ENCODE measurements around the gene ANKS1B.

The ANKS1B gene

GRCh38 chr12:99176871-99177270, 807.9 kb downstream of the ANKS1B start:
- DNase-seq (ENCODE audit: low read depth), result no peak

- DNase-seq (ENCODE audit: low read depth), result no peak
Measured at GRCh38 chr12:99170461-99170860, 814.3 kb downstream of the ANKS1B start.

- DNase-seq (ENCODE audit: low read depth), result no peak
Measured at GRCh38 chr12:99170037-99170436, 814.7 kb downstream of the ANKS1B start.

- DNase-seq (ENCODE audit: low read depth), result no peak
Measured at GRCh38 chr12:99157946-99158345, 826.8 kb downstream of the ANKS1B start.

- no peak for DNase-seq (ENCODE audit: low read depth)
Measured at GRCh38 chr12:99154983-99155336, 829.8 kb downstream of the ANKS1B start.

GRCh38 chr12:99154216-99154982, 830.3 kb downstream of the ANKS1B start:
- DNase-seq (ENCODE audit: low read depth), result no peak

GRCh38 chr12:99153293-99153692, 831.4 kb downstream of the ANKS1B start:
- no peak for DNase-seq (ENCODE audit: low read depth)

GRCh38 chr12:99152337-99152736, 832.4 kb downstream of the ANKS1B start:
- no peak for DNase-seq (ENCODE audit: low read depth)

- no peak for DNase-seq (ENCODE audit: low read depth)
Measured at GRCh38 chr12:99151744-99152143, 833.0 kb downstream of the ANKS1B start.

GRCh38 chr12:99147130-99147529, 837.6 kb downstream of the ANKS1B start:
- no peak for DNase-seq (ENCODE audit: low read depth)

- no peak for DNase-seq (ENCODE audit: low read depth)
Measured at GRCh38 chr12:99146730-99147129, 838.0 kb downstream of the ANKS1B start.

- no peak for DNase-seq (ENCODE audit: low read depth)
Measured at GRCh38 chr12:99146185-99146584, 838.6 kb downstream of the ANKS1B start.

- DNase-seq (ENCODE audit: low read depth), result no peak
Measured at GRCh38 chr12:99142651-99143050, 842.1 kb downstream of the ANKS1B start.

GRCh38 chr12:99140017-99140720, 844.6 kb downstream of the ANKS1B start:
- no peak for DNase-seq (ENCODE audit: low read depth)

GRCh38 chr12:99138393-99138792, 846.3 kb downstream of the ANKS1B start:
- DNase-seq (ENCODE audit: low read depth), result no peak

GRCh38 chr12:99137124-99137855, 847.4 kb downstream of the ANKS1B start:
- DNase-seq (ENCODE audit: low read depth), result no peak

- no peak for DNase-seq (ENCODE audit: low read depth)
Measured at GRCh38 chr12:99136516-99136915, 848.2 kb downstream of the ANKS1B start.

- DNase-seq (ENCODE audit: low read depth), result no peak
Measured at GRCh38 chr12:99135376-99135775, 849.4 kb downstream of the ANKS1B start.

GRCh38 chr12:99133401-99133800, 851.3 kb downstream of the ANKS1B start:
- DNase-seq (ENCODE audit: low read depth), result no peak

GRCh38 chr12:99131751-99132199, 853.0 kb downstream of the ANKS1B start:
- DNase-seq (ENCODE audit: low read depth), result peak; percentile 25

GRCh38 chr12:99130808-99131553, 853.8 kb downstream of the ANKS1B start:
- peak; percentile 9 for DNase-seq (ENCODE audit: low read depth)

GRCh38 chr12:99128246-99128802, 856.4 kb downstream of the ANKS1B start:
- DNase-seq (ENCODE audit: low read depth), result no peak
